IMR-90 (cell line): ENCODE measurements around the gene MOCS1. TPM values are rescaled to one million over a fixed set of nuclear protein-coding genes. Genes with fewer than 3 reads are reported as not detected.

Experiments
- ATAC-seq: fragments of 200-7000 bp; cut with Tn5 transposase; 2 replicates; pipeline ENCODE4 v1.9.1; 2020; ENCODE audit warnings: low read depth, mild to moderate bottlenecking, moderate library complexity
- BruUV-seq: library from RNA; stranded (reverse); fragments of 400-500 nt; replicated peaks from 2 replicates; lab custom pipeline; 2021; lab: Mats Ljungman, UMichigan
- CTCF ChIA-PET: fragments of 300-600 bp; formaldehyde crosslinking; extraction: SDS; loops from one replicate; lab custom pipeline; 2021; ENCODE audit warnings: antibody characterized with exemption; lab: Yijun Ruan, JAX
- POLR2A ChIA-PET: fragments of 300-600 bp; sonication (Branson Sonifier 250); formaldehyde crosslinking; loops from one replicate; lab custom pipeline; 2022; ENCODE audit warnings: antibody characterized with exemption; ENCODE audit not compliant: unreplicated experiment; lab: Charles Lee
- DNase-seq: peaks from one replicate; pipeline ENCODE4 v3.0.0; 2013
- H2AFZ ChIP-seq: replicated peaks from 2 replicates; pipeline ENCODE3; 2013; ENCODE audit warnings: low read length, mild to moderate bottlenecking; ENCODE audit not compliant: poor library complexity
- H2AK5ac ChIP-seq: 2 replicates; pipeline ENCODE4 v1.6.1; 2013; ENCODE audit warnings: low read depth, low read length, inconsistent platforms
- H2AK9ac ChIP-seq: replicated peaks from 2 replicates; pipeline ENCODE3; 2013; ENCODE audit warnings: mild to moderate bottlenecking, low read depth, low read length, moderate library complexity; ENCODE audit not compliant: poor library complexity
- H2BK120ac ChIP-seq: 2 replicates; pipeline ENCODE4 v1.6.1; 2013; ENCODE audit warnings: low read depth, low read length, inconsistent platforms
- H2BK15ac ChIP-seq: 3 replicates; pipeline ENCODE4 v1.6.1; 2013; ENCODE audit warnings: low read depth, low read length, inconsistent platforms
- H2BK20ac ChIP-seq: 2 replicates; pipeline ENCODE4 v1.6.1; 2013; ENCODE audit warnings: low read depth, mild to moderate bottlenecking, inconsistent platforms, low read length, moderate library complexity
- H2BK5ac ChIP-seq: 2 replicates; pipeline ENCODE4 v1.6.1; 2013; ENCODE audit warnings: mild to moderate bottlenecking, low read depth, low read length, inconsistent platforms; ENCODE audit not compliant: poor library complexity, severe bottlenecking
- H3K14ac ChIP-seq: replicated peaks from 2 replicates; pipeline ENCODE4 v1.6.1; 2013; ENCODE audit warnings: low read depth, low read length, inconsistent platforms
- H3K18ac ChIP-seq: 2 replicates; pipeline ENCODE4 v1.6.1; 2013; ENCODE audit warnings: low read depth, low read length, control low read depth
- H3K23ac ChIP-seq: 2 replicates; pipeline ENCODE4 v1.6.1; 2013; ENCODE audit warnings: low read depth, low read length, inconsistent platforms
- H3K27ac ChIP-seq: 2 replicates; pipeline ENCODE4 v1.5.1; 2013; ENCODE audit warnings: mild to moderate bottlenecking, control low read depth, low read length; ENCODE audit not compliant: insufficient read depth
- H3K27me3 ChIP-seq: 2 replicates; pipeline ENCODE4 v1.6.1; 2013; ENCODE audit warnings: low read length; ENCODE audit not compliant: control insufficient read depth, insufficient read depth
- H3K36me3 ChIP-seq: 2 replicates; pipeline ENCODE4 v1.6.1; 2013; ENCODE audit warnings: low read length, mixed read lengths; ENCODE audit not compliant: control insufficient read depth, insufficient read depth
- H3K4ac ChIP-seq: 2 replicates; pipeline ENCODE4 v1.6.1; 2013; ENCODE audit warnings: low read depth, low read length, inconsistent platforms
- H3K4me1 ChIP-seq: 2 replicates; pipeline ENCODE4 v1.6.1; 2013; ENCODE audit warnings: low read length, mixed read lengths; ENCODE audit not compliant: control insufficient read depth, insufficient read depth
- H3K4me2 ChIP-seq: 2 replicates; pipeline ENCODE4 v1.6.1; 2013; ENCODE audit warnings: low read depth, mild to moderate bottlenecking, control low read depth, low read length, moderate library complexity
- H3K4me3 ChIP-seq: 2 replicates; pipeline ENCODE4 v1.5.1; 2013; ENCODE audit warnings: low read depth, mild to moderate bottlenecking, control low read depth, low read length, moderate library complexity; ENCODE audit not compliant: insufficient read depth
- H3K56ac ChIP-seq: 2 replicates; pipeline ENCODE4 v1.6.1; 2013; ENCODE audit warnings: low read length, inconsistent platforms; ENCODE audit not compliant: insufficient read depth; ENCODE audit errors: extremely low read depth
- H3K79me1 ChIP-seq, 2 experiments: 2 replicates each; pipeline ENCODE4 v1.6.1; 2013; ENCODE audit warnings: low read length in 2 of 2, inconsistent platforms in 1 of 2, low read depth in 1 of 2
- H3K9ac ChIP-seq: 2 replicates; pipeline ENCODE4 v1.6.1; 2013; ENCODE audit warnings: low read depth, low read length, control low read depth
- H3K9me1 ChIP-seq: 2 replicates; pipeline ENCODE4 v1.6.1; 2013; ENCODE audit warnings: low read length, inconsistent platforms; ENCODE audit not compliant: insufficient read depth
- H3K9me3 ChIP-seq: 2 replicates; pipeline ENCODE4 v1.6.1; 2013; ENCODE audit warnings: low read length; ENCODE audit not compliant: control insufficient read depth, insufficient read depth
- H4K20me1 ChIP-seq: 2 replicates; pipeline ENCODE4 v1.6.1; 2013; ENCODE audit warnings: low read length, inconsistent platforms; ENCODE audit not compliant: insufficient read depth
- H4K5ac ChIP-seq: 2 replicates; pipeline ENCODE4 v1.6.1; 2013; ENCODE audit warnings: mild to moderate bottlenecking, low read depth, low read length, control low read depth
- H4K8ac ChIP-seq, 2 experiments: 2 replicates each; pipeline ENCODE4 v1.6.1; 2013; ENCODE audit warnings: low read depth in 2 of 2, low read length in 2 of 2, control low read depth in 1 of 2, inconsistent platforms in 1 of 2
- H4K91ac ChIP-seq: 2 replicates; pipeline ENCODE4 v1.6.1; 2013; ENCODE audit warnings: low read depth, low read length, inconsistent platforms; ENCODE audit not compliant: insufficient read depth
- BHLHE40 ChIP-seq: fragments of 150-350 bp; IDR thresholded peaks from 2 replicates; pipeline ENCODE4 v1.6.1; 2016; ENCODE audit warnings: mild to moderate bottlenecking, low read depth, low read length
- CEBPB ChIP-seq: IDR thresholded peaks from 2 replicates; pipeline ENCODE4 v1.6.1; 2012; ENCODE audit warnings: low read depth, low read length, improper control_type of control experiment
- CHD1 ChIP-seq: IDR thresholded peaks from 2 replicates; pipeline ENCODE4 v1.6.1; 2012; ENCODE audit warnings: low read depth, low read length, improper control_type of control experiment
- FOS ChIP-seq: fragments of 150-350 bp; IDR thresholded peaks from 2 replicates; pipeline ENCODE4 v1.6.1; 2016; ENCODE audit warnings: low read depth, low read length
- MAFK ChIP-seq: IDR thresholded peaks from 2 replicates; pipeline ENCODE4 v1.6.1; 2012; ENCODE audit warnings: low read depth, low read length, improper control_type of control experiment
- MAZ ChIP-seq: IDR thresholded peaks from 2 replicates; pipeline ENCODE4 v1.6.1; 2012; ENCODE audit warnings: low read depth, mild to moderate bottlenecking, low read length, improper control_type of control experiment, moderate library complexity, borderline replicate concordance
- MXI1 ChIP-seq: IDR thresholded peaks from 2 replicates; pipeline ENCODE4 v1.6.1; 2012; ENCODE audit warnings: low read depth, mild to moderate bottlenecking, low read length, moderate library complexity, borderline replicate concordance
- NFE2L2 ChIP-seq: fragments of 150-350 bp; IDR thresholded peaks from 2 replicates; pipeline ENCODE4 v1.6.1; 2016; ENCODE audit warnings: low read depth, mild to moderate bottlenecking, low read length
- POLR2A ChIP-seq: IDR thresholded peaks from 2 replicates; pipeline ENCODE4 v1.6.1; 2012; ENCODE audit warnings: mild to moderate bottlenecking, low read depth, low read length
- RAD21 ChIP-seq: IDR thresholded peaks from 2 replicates; pipeline ENCODE4 v1.6.1; 2012; ENCODE audit warnings: low read length, improper control_type of control experiment
- RCOR1 ChIP-seq: IDR thresholded peaks from 2 replicates; pipeline ENCODE4 v1.6.1; 2012; ENCODE audit warnings: mild to moderate bottlenecking, low read length, improper control_type of control experiment; ENCODE audit not compliant: insufficient replicate concordance
- RFX5 ChIP-seq: IDR thresholded peaks from 2 replicates; pipeline ENCODE4 v1.8.0; 2012; ENCODE audit warnings: low read depth, mild to moderate bottlenecking, low read length, moderate library complexity
- SMC3 ChIP-seq: fragments of 150-350 bp; IDR thresholded peaks from 2 replicates; pipeline ENCODE4 v1.6.1; 2016; ENCODE audit warnings: low read depth, mild to moderate bottlenecking, antibody characterized with exemption, low read length, moderate library complexity
- WGBS, 2 experiments: methylation state at CpG; one replicate each; pipeline versions ENCODE4 v1.1.5 to v1.1.7; 2013; ENCODE audit warnings: missing lambda C conversion rate in 2 of 2; ENCODE audit not compliant: insufficient read length in 1 of 2; ENCODE audit errors: extremely low coverage in 2 of 2; 5-methylcytosine and 5-hydroxymethylcytosine counted together
- dilution Hi-C: fragments of 300-500 bp; cut with HindIII; formaldehyde crosslinking; loops from one replicate; pipeline ENCODE4 v1.14.3; 2018; ENCODE audit warnings: low sequenced_read_pairs; ENCODE audit not compliant: unreplicated experiment
- in situ Hi-C: fragments of 300-500 bp; cut with MboI; formaldehyde crosslinking; loops from 3 replicates; pipeline ENCODE4 v1.14.3; 2019; ENCODE audit warnings: low sequenced_read_pairs, inconsistent platforms, mixed read lengths
- intact Hi-C: fragments of 100-400 bp; cut with micrococcal nuclease; formaldehyde crosslinking; loops from 2 replicates; pipeline ENCODE4 v1.10.0; 2022
- polyA plus RNA-seq, 3 experiments: library from polyadenylated mRNA; depleted of rRNA; stranded (reverse); fragments of >200 nt; gene quantifications; 2 replicates each; pipeline ENCODE4 v1.2.3, GENCODE V29; 2012; ENCODE audit warnings: low replicate concordance in 1 of 3
- total RNA-seq: library from RNA; depleted of rRNA; stranded (reverse); fragments of >200 nt; gene quantifications from 2 replicates; pipeline ENCODE4 v1.2.3, GENCODE V29; 2012
- TF ChIP-seq, protein P1 (sequence below): fragments of 150-350 bp; IDR thresholded peaks from 2 replicates; pipeline ENCODE4 v1.6.1; 2016; ENCODE audit warnings: low read depth, mild to moderate bottlenecking, low read length, moderate library complexity, borderline replicate concordance
- TF ChIP-seq, protein P2 (sequence below): fragments of 150-350 bp; IDR thresholded peaks from 2 replicates; pipeline ENCODE4 v1.6.1; 2017; ENCODE audit warnings: mild to moderate bottlenecking, antibody characterized with exemption, low read length, low read depth

MOCS1 gene
- total and polyA plus RNA-seq, 2 of the 4 experiments (the other 2 are of a cell fraction) = 5.5 to 9.5 TPM

DNA sequence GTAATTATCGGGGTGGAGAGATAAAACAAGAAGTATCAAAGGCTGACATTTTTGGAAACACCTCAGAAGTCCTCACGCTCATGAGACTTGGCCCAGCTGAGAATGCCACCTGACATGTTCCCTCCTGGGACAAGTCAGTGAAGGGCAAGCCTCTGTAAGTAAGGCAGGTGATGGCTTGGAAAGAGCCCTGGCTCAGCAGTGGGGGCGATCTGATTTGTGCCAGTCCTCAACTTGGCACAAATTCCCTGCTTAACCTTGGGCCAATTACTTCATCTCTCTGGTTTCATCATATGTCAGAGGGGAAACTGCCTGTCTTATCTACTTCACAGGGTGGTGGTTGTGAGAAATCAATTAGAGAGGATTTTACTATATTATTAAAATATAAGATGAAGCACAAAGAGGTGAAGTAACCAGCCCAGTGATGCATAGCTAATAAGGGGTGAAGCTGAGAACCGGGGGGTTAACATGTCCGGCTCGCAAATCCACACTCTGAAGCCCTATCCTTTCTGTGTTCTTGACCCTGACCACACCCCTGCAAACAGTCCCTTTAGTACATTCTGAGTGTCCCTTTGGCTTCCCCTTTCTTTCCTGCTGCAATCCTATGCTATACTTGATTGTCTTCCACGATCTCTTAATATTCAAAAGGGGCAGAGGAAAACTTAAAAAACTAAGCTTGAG is 8.8 kb upstream of the MOCS1 start:
- H3K18ac ChIP-seq = no peak overlapping the region
- no peaks in the 10 kb centered on the region for H3K9me3 ChIP-seq
- H4K20me1 ChIP-seq = no peaks in the 10 kb centered on the region; the same call in 1 of the 2 replicates
- no peaks in the 10 kb centered on the region for H3K79me1 ChIP-seq
- H3K4me3 ChIP-seq = no peak overlapping the region
- in situ Hi-C loops = no loop called here
- no peak overlapping the region for H2AK9ac ChIP-seq
- WGBS, 2 experiments = no CpG with 5 or more reads among the region's 7 CpGs
- no TSS peak for BruUV-seq
- H3K4ac ChIP-seq = no peak overlapping the region
- ChIA-PET POLR2A (no interaction called here), CTCF (interaction anchor here (0.6 to 0.7 kb wide), 4 partner anchors 9 to 1567 kb away, joined by 3 to 8 read pairs (median 4); partner anchors contain the start of gene MOCS1)
- H4K8ac ChIP-seq = no peak overlapping the region
- no peak overlapping the region for H3K23ac ChIP-seq
- H2BK120ac ChIP-seq = no peak overlapping the region
- H3K9me1 ChIP-seq = no peaks in the 10 kb centered on the region
- peaks cover 4% of the 10 kb centered on the region; the same call in 1 of the 2 replicates for H3K4me1 ChIP-seq
- intact Hi-C loops = no loop called here
- H3K9ac ChIP-seq = no peak overlapping the region
- no peak overlapping the region for H3K27ac ChIP-seq
- peaks cover 18% of the 10 kb centered on the region for H3K27me3 ChIP-seq
- no peak overlapping the region for H4K91ac ChIP-seq
- dilution Hi-C loops = no loop called here
- no peak overlapping the region for H2BK5ac ChIP-seq
- DNase-seq (no peak), ATAC-seq (no peak)
- TF ChIP-seq MXI1 = no peak
- TF ChIP-seq, protein P1, sequence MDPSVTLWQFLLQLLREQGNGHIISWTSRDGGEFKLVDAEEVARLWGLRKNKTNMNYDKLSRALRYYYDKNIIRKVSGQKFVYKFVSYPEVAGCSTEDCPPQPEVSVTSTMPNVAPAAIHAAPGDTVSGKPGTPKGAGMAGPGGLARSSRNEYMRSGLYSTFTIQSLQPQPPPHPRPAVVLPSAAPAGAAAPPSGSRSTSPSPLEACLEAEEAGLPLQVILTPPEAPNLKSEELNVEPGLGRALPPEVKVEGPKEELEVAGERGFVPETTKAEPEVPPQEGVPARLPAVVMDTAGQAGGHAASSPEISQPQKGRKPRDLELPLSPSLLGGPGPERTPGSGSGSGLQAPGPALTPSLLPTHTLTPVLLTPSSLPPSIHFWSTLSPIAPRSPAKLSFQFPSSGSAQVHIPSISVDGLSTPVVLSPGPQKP = no peak
- TF ChIP-seq CEBPB = no peak
- no peak for TF ChIP-seq RCOR1
- TF ChIP-seq RFX5 = no peak
- TF ChIP-seq MAZ = no peak
- no peak for TF ChIP-seq RAD21
- TF ChIP-seq MAFK = no peak
- TF ChIP-seq NFE2L2 = no peak
- TF ChIP-seq SMC3 = no peak
- TF ChIP-seq BHLHE40 = no peak
- TF ChIP-seq FOS = no peak
- no peak for TF ChIP-seq POLR2A
- TF ChIP-seq, protein P2, sequence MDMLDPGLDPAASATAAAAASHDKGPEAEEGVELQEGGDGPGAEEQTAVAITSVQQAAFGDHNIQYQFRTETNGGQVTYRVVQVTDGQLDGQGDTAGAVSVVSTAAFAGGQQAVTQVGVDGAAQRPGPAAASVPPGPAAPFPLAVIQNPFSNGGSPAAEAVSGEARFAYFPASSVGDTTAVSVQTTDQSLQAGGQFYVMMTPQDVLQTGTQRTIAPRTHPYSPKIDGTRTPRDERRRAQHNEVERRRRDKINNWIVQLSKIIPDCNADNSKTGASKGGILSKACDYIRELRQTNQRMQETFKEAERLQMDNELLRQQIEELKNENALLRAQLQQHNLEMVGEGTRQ = no peak
- no peak for TF ChIP-seq CHD1
- H2AK5ac ChIP-seq = no peak overlapping the region
- no peak overlapping the region for H2BK15ac ChIP-seq
- H3K4me2 ChIP-seq = no peak overlapping the region
- no peak overlapping the region for H3K14ac ChIP-seq
- no peak overlapping the region for H2BK20ac ChIP-seq
- no peak overlapping the region for H4K5ac ChIP-seq
- H2AFZ ChIP-seq = no peak overlapping the region
- H3K36me3 ChIP-seq = no peaks in the 10 kb centered on the region
- H3K56ac ChIP-seq = no peak overlapping the region
